Activated CD4-positive, alpha-beta T cell treated with anti-CD3 and anti-CD28 coated beads, Interleukin-2, amount 10 ng/mL, durations not matched to agents 7 days and 5 days (primary cell): Measurements from ENCODE around the gene MESP2. TPM values are rescaled to one million over a fixed set of nuclear protein-coding genes. Genes with fewer than 3 reads are reported as not detected.
"Not testable (repeated sequence)": the region's sequence is repeated elsewhere in the genome, so short reads cannot be mapped to it uniquely, and the experiment has no call there.

Experiments used
- CTCF ChIA-PET: fragments of 350-600 bp; sonication (Branson Sonifier 250); formaldehyde crosslinking; loops from one replicate; lab custom pipeline; 2021; ENCODE audit warnings: antibody characterized with exemption; lab: Charles Lee
- POLR2A ChIA-PET: fragments of 350-600 bp; sonication (Branson Sonifier 250); formaldehyde crosslinking; loops from one replicate; lab custom pipeline; 2021; ENCODE audit warnings: antibody characterized with exemption; lab: Charles Lee
- DNase-seq: peaks from one replicate; pipeline ENCODE4 v3.0.0-alpha.2; 2020
- H3K27ac Mint-ChIP-seq: one replicate; pipeline ENCODE4 v1.8.0; 2021; ENCODE audit warnings: mild to moderate bottlenecking, moderate library complexity, mixed read lengths
- H3K27me3 Mint-ChIP-seq: one replicate; pipeline ENCODE4 v1.8.0; 2021; ENCODE audit warnings: mixed read lengths
- H3K36me3 Mint-ChIP-seq: one replicate; pipeline ENCODE4 v1.8.0; 2021; ENCODE audit warnings: low read depth, mixed read lengths
- H3K4me1 Mint-ChIP-seq: one replicate; pipeline ENCODE4 v1.8.0; 2021; ENCODE audit warnings: mixed read lengths
- H3K4me3 Mint-ChIP-seq: one replicate; pipeline ENCODE4 v1.8.0; 2021; ENCODE audit warnings: mild to moderate bottlenecking, moderate library complexity, mixed read lengths
- H3K9me3 Mint-ChIP-seq: one replicate; pipeline ENCODE4 v1.8.0; 2021; ENCODE audit warnings: mixed read lengths
- total RNA-seq, 2 experiments: library from RNA; stranded (reverse); gene quantifications; one replicate each; pipeline ENCODE4 v1.2.3, GENCODE V29; 2021

MESP2 gene
- total RNA-seq, 2 experiments from 2014 or later, result not detected

GRCh38 chr15:89785064-89785773 is 9.1 kb downstream of the MESP2 start:
- ChIA-PET POLR2A (no interaction called here), CTCF (interaction anchor here (0.6 kb wide), 1 partner anchor 49 kb away, joined by 3 read pairs; no protein-coding TSS in a partner anchor)
- Mint-ChIP-seq H3K9me3 (peaks cover 9% of the 10 kb centered on the region), H3K36me3 (peaks cover 4% of the 10 kb centered on the region), H3K4me1 (peaks cover 11% of the 10 kb centered on the region), H3K27me3 (peaks cover 6% of the 10 kb centered on the region), H3K27ac (no peak overlapping the region), H3K4me3 (no peak overlapping the region)
- no peak for DNase-seq

GRCh38 chr15:89785774-89786140 is 9.6 kb downstream of the MESP2 start:
- POLR2A ChIA-PET, result no interaction called here
- Mint-ChIP-seq H3K4me3 (no peak overlapping the region), H3K9me3 (peaks cover 9% of the 10 kb centered on the region), H3K36me3 (peaks cover 4% of the 10 kb centered on the region), H3K27me3 (peaks cover 6% of the 10 kb centered on the region), H3K27ac (no peak overlapping the region), H3K4me1 (peaks cover 6% of the 10 kb centered on the region)
- DNase-seq, result no peak
- CTCF ChIA-PET, result no interaction called here

GRCh38 chr15:89787944-89788343 is 11.8 kb downstream of the MESP2 start:
- Mint-ChIP-seq H3K4me1 (no peaks in the 10 kb centered on the region), H3K9me3 (peaks cover 9% of the 10 kb centered on the region), H3K36me3 (peaks cover 4% of the 10 kb centered on the region), H3K27me3 (peaks cover 6% of the 10 kb centered on the region), H3K4me3 (no peak overlapping the region), H3K27ac (no peak overlapping the region)
- DNase-seq, result no peak
- ChIA-PET POLR2A (no interaction called here), CTCF (no interaction called here)

DNA sequence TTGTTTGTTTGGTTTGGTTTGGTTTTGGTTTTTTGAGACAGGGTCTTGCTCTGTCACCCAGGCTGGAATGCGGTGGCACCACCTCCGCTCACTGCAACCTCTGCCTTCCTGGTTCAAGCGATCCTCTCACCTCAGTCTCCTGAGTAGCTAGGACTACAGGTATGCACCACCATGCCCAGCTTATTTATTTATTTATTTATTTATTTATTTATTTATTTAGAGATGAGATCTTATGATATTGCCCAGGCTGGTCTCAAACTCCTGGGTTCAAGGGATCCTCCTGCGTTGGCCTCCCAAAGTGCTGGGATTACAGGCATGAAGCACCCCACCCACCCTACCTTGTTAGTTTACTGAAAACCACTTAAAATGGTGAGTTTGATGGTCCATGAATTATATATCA is 12.5 kb downstream of the MESP2 start:
- DNase-seq, H3K36me3 Mint-ChIP-seq, H3K9me3 Mint-ChIP-seq, CTCF ChIA-PET, H3K27me3 Mint-ChIP-seq, POLR2A ChIA-PET, H3K4me3 Mint-ChIP-seq, H3K4me1 Mint-ChIP-seq, H3K27ac Mint-ChIP-seq: not testable (repeated sequence)

DNA sequence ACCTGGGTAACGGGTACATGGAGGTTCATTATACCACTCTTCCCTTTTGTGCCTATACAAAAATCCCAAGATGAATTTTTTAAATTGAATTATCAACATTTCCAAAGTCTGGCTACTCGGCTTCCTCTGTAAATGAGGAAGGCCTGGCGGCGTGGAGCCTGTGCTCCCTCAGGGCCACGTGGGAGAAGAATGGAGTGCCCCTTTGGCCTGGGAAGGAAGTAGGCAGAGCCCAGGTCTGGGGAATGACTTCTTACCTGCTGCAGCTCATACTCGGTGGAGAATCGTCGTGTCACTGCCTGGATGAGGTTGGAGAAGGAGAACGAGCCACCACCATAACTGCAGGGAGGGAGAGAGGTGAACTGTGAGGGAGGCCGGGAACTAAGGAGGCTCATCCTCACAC is 14.1 kb downstream of the MESP2 start:
- POLR2A ChIA-PET, result no interaction called here

DNA sequence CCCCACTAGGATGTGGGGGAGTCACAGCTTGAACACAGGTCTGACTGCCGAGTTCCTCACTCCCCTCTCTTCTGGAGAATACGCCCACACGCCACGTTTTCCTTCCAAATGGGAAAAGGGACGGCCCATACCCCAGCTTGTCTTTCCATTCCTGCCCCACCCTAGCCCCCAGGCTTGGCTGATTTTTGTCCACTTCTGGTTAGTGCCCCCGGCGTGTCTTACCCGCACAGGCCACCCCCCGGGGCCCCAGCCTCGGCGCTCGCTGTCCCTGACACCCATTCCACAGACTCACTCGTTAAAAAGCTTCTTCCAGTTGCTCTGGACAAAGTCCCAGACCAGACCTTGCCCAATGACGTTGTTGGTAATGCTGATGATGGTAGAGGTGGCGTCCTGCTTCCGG is 14.5 kb downstream of the MESP2 start:
- Mint-ChIP-seq H3K27ac (no peak overlapping the region), H3K4me3 (no peak overlapping the region), H3K36me3 (peaks cover 4% of the 10 kb centered on the region), H3K9me3 (peaks cover 9% of the 10 kb centered on the region), H3K27me3 (peaks cover 6% of the 10 kb centered on the region), H3K4me1 (no peaks in the 10 kb centered on the region)
- CTCF ChIA-PET, result no interaction called here
- DNase-seq, result no peak
- POLR2A ChIA-PET, result no interaction called here

More for the DNA sequence above, 14.1 kb downstream of the MESP2 start:
- Mint-ChIP-seq H3K4me1 (no peaks in the 10 kb centered on the region), H3K27ac (no peak overlapping the region), H3K4me3 (no peak overlapping the region), H3K9me3 (peaks cover 9% of the 10 kb centered on the region), H3K36me3 (peaks cover 4% of the 10 kb centered on the region), H3K27me3 (peaks cover 6% of the 10 kb centered on the region)
- CTCF ChIA-PET, result no interaction called here
- DNase-seq, result no peak

DNA sequence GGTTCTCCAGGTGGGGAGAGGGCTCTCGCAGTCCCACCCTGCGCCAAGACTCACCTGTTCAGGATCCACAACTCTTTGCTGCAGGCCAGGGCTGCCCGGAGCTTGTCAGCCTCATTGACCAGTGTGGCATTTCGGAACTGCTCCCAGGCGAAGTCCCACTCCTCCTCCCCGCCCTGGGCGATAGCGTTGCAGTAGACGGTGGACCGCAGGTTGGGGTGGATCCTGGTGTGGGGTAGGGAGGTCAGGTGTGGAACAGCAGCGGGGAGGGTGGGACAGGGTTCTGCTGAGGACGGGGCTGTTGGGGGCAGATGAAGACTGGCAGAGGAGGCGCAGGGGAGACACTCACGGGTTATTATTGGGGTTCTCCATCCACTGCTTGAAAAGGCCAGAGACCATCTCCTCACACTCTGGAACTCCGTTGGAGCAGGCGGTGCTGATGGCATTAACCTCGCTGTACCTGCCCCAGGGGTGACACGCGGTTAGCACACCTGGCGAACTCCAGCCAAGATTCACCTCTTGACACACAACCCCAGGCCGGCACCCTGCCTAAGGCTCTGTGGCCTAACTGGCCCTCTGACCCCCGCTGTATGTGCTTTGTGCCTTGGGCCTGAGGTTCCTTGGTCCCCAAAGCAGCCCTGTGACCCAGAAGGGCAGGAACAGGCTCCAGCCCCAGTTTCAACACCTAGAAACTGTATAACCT is 16.1 kb downstream of the MESP2 start:
- ChIA-PET POLR2A (no interaction called here), CTCF (no interaction called here)
- peaks cover 4% of the 10 kb centered on the region for H3K36me3 Mint-ChIP-seq
- H3K27ac Mint-ChIP-seq, result no peak overlapping the region
- DNase-seq, result no peak
- H3K4me3 Mint-ChIP-seq, result no peak overlapping the region
- peaks cover 9% of the 10 kb centered on the region for H3K9me3 Mint-ChIP-seq
- no peaks in the 10 kb centered on the region for H3K4me1 Mint-ChIP-seq
- peaks cover 6% of the 10 kb centered on the region for H3K27me3 Mint-ChIP-seq

DNA sequence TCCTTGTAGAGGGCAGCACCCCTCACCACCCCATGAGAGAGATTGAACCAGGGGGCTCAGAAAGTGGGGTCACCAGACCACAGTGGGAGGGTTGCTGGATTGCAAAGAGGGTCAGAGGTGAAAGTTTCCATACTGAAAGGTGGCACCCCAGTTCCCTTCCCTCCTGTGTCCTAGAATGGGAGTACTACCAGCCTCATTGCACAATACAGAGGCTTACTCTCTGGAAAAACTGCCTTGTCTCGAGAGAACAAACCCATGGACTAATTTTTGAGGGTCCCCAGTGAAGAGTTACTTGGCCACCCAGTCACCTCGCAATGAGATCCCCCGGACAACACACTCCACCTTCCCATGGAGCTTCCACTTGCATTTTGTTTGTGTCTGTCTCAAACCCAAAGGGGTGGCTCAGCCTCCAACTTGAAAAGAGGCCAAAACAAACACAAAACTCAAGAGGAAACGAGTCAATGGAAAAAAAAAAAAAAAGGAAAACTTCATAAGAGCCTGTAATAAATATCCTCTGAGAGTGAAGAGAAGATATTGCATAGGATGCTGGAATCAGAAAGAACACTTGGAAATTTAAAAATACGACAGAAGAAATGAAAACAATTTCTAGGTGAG is 18.6 kb downstream of the MESP2 start:
- Mint-ChIP-seq H3K36me3 (no peaks in the 10 kb centered on the region), H3K4me1 (no peaks in the 10 kb centered on the region), H3K9me3 (no peaks in the 10 kb centered on the region), H3K27ac (no peak overlapping the region), H3K27me3 (no peaks in the 10 kb centered on the region), H3K4me3 (no peak overlapping the region)
- ChIA-PET POLR2A (no interaction called here), CTCF (no interaction called here)
- DNase-seq, result no peak

DNA sequence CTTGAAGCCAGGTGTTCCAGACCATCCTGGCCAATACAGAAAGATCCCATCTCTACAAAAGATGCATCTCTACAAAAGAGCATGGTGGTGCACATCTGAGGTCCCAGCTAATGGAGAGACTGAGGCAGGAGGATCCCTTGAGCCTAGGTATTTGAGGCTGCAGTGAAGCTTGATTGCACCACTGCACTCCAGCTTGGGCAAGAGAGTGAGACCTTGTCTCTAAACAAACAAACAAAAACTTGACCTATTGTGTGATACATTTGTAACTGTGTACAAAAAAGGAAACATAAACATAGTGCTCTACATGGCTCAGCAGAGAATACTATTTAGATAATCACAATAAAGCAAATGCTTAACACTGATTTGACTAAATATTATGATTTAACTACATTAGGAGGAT is 19.9 kb downstream of the MESP2 start:
- CTCF ChIA-PET, result no interaction called here
- no peaks in the 10 kb centered on the region for H3K4me1 Mint-ChIP-seq
- POLR2A ChIA-PET, result no interaction called here
- no peaks in the 10 kb centered on the region for H3K36me3 Mint-ChIP-seq
- H3K9me3 Mint-ChIP-seq, result no peaks in the 10 kb centered on the region
- H3K27ac Mint-ChIP-seq, result no peak overlapping the region
- no peaks in the 10 kb centered on the region for H3K27me3 Mint-ChIP-seq
- no peak overlapping the region for H3K4me3 Mint-ChIP-seq
- no peak for DNase-seq

GRCh38 chr15:89797678-89798201 is 21.6 kb downstream of the MESP2 start:
- DNase-seq, result no peak
- Mint-ChIP-seq H3K27me3 (peaks cover 3% of the 10 kb centered on the region), H3K9me3 (no peaks in the 10 kb centered on the region), H3K4me3 (no peak overlapping the region), H3K4me1 (peaks cover 2% of the 10 kb centered on the region), H3K27ac (no peak overlapping the region), H3K36me3 (no peaks in the 10 kb centered on the region)
- CTCF ChIA-PET, result interaction anchor here (1.2 kb wide), 1 partner anchor 22 kb away, joined by 3 read pairs; the partner anchor contains the start of gene MESP2
- POLR2A ChIA-PET, result no interaction called here

DNA sequence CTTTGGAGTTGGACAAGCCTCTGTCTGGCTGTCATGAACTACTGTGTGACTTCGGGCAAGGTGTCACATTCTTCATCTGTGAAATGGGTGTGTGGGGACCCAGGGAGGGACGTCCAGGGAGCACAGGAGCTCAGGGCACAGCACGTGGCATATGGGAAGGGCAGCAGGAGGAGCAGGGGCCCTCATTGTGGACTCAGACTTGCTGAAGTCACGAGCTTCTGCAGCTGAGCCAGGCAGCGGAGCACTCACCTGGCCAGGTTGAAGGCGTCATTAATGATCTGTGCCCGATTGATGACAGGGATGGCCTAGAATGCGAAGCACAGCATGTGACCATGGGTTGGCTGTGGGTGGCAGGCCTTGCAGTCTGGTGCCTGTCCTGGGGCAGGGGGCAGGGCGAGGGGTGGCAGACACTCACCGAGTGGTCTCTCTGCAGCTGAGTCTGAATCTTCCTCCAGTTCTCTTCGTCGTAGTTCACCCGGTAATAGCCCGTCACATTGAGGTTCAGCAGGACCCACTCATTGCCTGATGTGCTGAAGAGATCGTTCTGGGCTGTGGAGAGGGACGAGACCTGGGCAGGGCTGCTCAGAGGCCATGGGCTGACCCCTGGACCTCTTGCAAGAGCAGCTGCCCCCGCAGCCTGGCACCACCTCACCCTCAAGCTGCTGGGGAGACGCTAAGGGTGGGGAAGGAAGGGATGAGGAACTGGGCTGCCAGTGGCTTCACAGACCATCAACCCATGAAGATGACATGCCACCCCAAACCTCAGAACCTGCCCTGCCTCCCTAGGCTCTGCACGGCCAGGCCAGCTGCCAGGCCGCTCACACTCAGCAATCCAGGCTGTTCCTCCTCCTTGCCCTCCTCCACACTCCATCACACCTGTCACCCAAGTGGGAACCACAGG is 23.1 kb downstream of the MESP2 start:
- Mint-ChIP-seq H3K27ac (no peak overlapping the region), H3K4me1 (peaks cover 2% of the 10 kb centered on the region), H3K36me3 (no peaks in the 10 kb centered on the region), H3K27me3 (peaks cover 3% of the 10 kb centered on the region), H3K4me3 (no peak overlapping the region), H3K9me3 (no peaks in the 10 kb centered on the region)
- ChIA-PET CTCF (interaction anchor here (1.0 kb wide), 1 partner anchor 342 kb away, joined by 3 read pairs; no protein-coding TSS in a partner anchor), POLR2A (no interaction called here)
- DNase-seq, result no peak

- ChIA-PET POLR2A (no interaction called here), CTCF (interaction anchor here (1.0 kb wide), 1 partner anchor 39 kb away, joined by 3 read pairs; no protein-coding TSS in a partner anchor)
- no peak overlapping the region for H3K27ac Mint-ChIP-seq
- no peak overlapping the region for H3K4me3 Mint-ChIP-seq
- H3K4me1 Mint-ChIP-seq, result peaks cover 2% of the 10 kb centered on the region
- H3K36me3 Mint-ChIP-seq, result no peaks in the 10 kb centered on the region
- DNase-seq, result no peak
- H3K9me3 Mint-ChIP-seq, result no peaks in the 10 kb centered on the region
- H3K27me3 Mint-ChIP-seq, result peaks cover 3% of the 10 kb centered on the region
Observed at GRCh38 chr15:89799918-89800498, 23.9 kb downstream of the MESP2 start.
